ENCODE data around the gene TPSD1. TPM values are rescaled to one million over a fixed set of nuclear protein-coding genes. Genes with fewer than 3 reads are reported as not detected.

The TPSD1 gene
- polyA plus RNA-seq, 1 of the 3 experiments (the other 2 are of a cell fraction), result not detected

DNA sequence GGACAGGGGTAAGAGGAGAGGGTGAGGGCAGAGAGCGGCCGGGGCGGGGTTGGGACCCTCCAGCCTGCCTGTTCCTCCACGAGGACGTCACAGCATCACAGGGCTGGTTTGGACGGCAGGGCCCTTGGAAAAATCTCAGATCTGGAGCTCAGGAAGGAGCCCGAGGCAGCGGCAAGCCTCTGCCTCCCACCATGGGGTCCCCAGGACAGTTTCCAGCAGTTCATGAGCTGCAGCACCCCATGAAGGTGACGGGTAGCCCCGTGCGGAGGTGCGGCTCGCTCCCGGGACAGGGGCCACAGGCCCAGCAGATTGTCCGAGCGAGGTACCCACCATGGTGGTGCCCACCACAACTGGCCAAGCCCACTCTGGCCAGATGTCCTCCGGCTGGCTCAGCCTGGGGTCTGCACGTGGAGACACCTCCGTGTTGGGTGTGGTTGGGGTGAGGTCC, 21.3 kb downstream of the TPSD1 start:
- ChIA-PET CTCF (interaction anchor here (0.6 to 2.0 kb wide), 3 partner anchors 10 to 429 kb away, joined by 3 to 5 read pairs (median 5); partner anchors contain the start of gene MAPK8IP3), POLR2A (no interaction called here)
- H3K36me3 ChIP-seq (replicated peaks in 1 of 2; ENCODE audit: control insufficient read depth in 1 of 2, insufficient read depth in 2 of 2, low read length in 1 of 2), result no peaks in the 10 kb centered on the region
- H3K4me3 ChIP-seq (ENCODE audit: low read depth in 2 of 2, low read length in 1 of 2), result no peak overlapping the region
- no peaks in the 10 kb centered on the region for H3K9me3 ChIP-seq
- H3K4me2 ChIP-seq, result no peak overlapping the region
- H3K4me1 ChIP-seq (ENCODE audit: control insufficient read depth in 1 of 2, insufficient read depth in 2 of 2, low read depth in 1 of 2, low read length in 1 of 2), result peaks cover 0 to 6% of the 10 kb centered on the region in 2 experiments; a peak in 1 of 4 replicates
- H4K20me1 ChIP-seq (ENCODE audit: insufficient read depth), result no peaks in the 10 kb centered on the region
- no peak overlapping the region for H2AFZ ChIP-seq (ENCODE audit: low read depth)
- TF ChIP-seq IRF3 (IDR thresholded peaks at IDR 0.05; ENCODE audit: low read depth, low read length) (no peak), TCF12 (IDR thresholded peaks at IDR 0.05) (no peak), TAF1 (IDR thresholded peaks at IDR 0.05; ENCODE audit: borderline replicate concordance, low read depth, low read length) (no peak)
- no peak overlapping the region for H3K9ac ChIP-seq
- DNase-seq, result no peak
- no peaks in the 10 kb centered on the region for H3K79me2 ChIP-seq (ENCODE audit: insufficient read depth)
- H3K27ac ChIP-seq (ENCODE audit: low read depth in 2 of 2, low read length in 1 of 2), result no peak overlapping the region
- H3F3A ChIP-seq (replicated peaks; ENCODE audit: insufficient read depth), result no peaks in the 10 kb centered on the region
- WGBS (ENCODE audit: low lambda C conversion rate), result 29% methylated on average over 4 of the region's 19 CpGs
- H3K27me3 ChIP-seq (ENCODE audit: insufficient read depth), result peaks cover 89% of the 10 kb centered on the region
- no peaks in the 10 kb centered on the region for H3K9me2 ChIP-seq

- 25% methylated on average over 15 of the region's 21 CpGs for WGBS (ENCODE audit: low lambda C conversion rate)
Observed at GRCh38 chr16:1277617-1278282, 21.9 kb downstream of the TPSD1 start.

More at GRCh38 chr16:1277617-1278282, 21.9 kb downstream of the TPSD1 start:
- Histone ChIP-seq H3K9me3 (no peaks in the 10 kb centered on the region), H3K9me2 (no peaks in the 10 kb centered on the region), H3F3A (replicated peaks; ENCODE audit: insufficient read depth) (no peaks in the 10 kb centered on the region), H3K4me2 (no peak overlapping the region), H3K79me2 (ENCODE audit: insufficient read depth) (no peaks in the 10 kb centered on the region), H3K9ac (no peak overlapping the region), H2AFZ (ENCODE audit: low read depth) (no peak overlapping the region), H3K27ac (ENCODE audit: low read depth in 2 of 2, low read length in 1 of 2) (no peak overlapping the region), H3K4me3 (ENCODE audit: low read depth in 2 of 2, low read length in 1 of 2) (no peak overlapping the region), H3K36me3 (replicated peaks in 1 of 2; ENCODE audit: control insufficient read depth in 1 of 2, insufficient read depth in 2 of 2, low read length in 1 of 2) (no peaks in the 10 kb centered on the region), H3K4me1 (ENCODE audit: control insufficient read depth in 1 of 2, insufficient read depth in 2 of 2, low read depth in 1 of 2, low read length in 1 of 2) (peaks cover 0 to under 1% of the 10 kb centered on the region in 2 experiments; a peak in 1 of 4 replicates), H3K27me3 (ENCODE audit: insufficient read depth) (peaks cover 89% of the 10 kb centered on the region), H4K20me1 (ENCODE audit: insufficient read depth) (no peaks in the 10 kb centered on the region)
- TF ChIP-seq, protein P1, sequence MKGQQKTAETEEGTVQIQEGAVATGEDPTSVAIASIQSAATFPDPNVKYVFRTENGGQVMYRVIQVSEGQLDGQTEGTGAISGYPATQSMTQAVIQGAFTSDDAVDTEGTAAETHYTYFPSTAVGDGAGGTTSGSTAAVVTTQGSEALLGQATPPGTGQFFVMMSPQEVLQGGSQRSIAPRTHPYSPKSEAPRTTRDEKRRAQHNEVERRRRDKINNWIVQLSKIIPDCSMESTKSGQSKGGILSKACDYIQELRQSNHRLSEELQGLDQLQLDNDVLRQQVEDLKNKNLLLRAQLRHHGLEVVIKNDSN (IDR thresholded peaks at IDR 0.05; ENCODE audit: borderline replicate concordance, low read depth), result no peak
- no peak for TF ChIP-seq IRF3 (IDR thresholded peaks at IDR 0.05; ENCODE audit: low read depth, low read length)
- TF ChIP-seq CHD2 (IDR thresholded peaks at IDR 0.05; ENCODE audit: low read length, partially characterized antibody), result no peak
- no peak for TF ChIP-seq FOXJ3 (CRISPR knock-in tag; IDR thresholded peaks at IDR 0.05)
- TF ChIP-seq TEAD4 (IDR thresholded peaks at IDR 0.05; ENCODE audit: borderline replicate concordance, insufficient read depth), result no peak
- TF ChIP-seq FOXM1 (IDR thresholded peaks at IDR 0.05; ENCODE audit: low read depth), result no peak
- TF ChIP-seq FOSL2 (IDR thresholded peaks at IDR 0.05; ENCODE audit: borderline replicate concordance, low read depth), result no peak
- no peak for TF ChIP-seq JUND (IDR thresholded peaks at IDR 0.05)
- no peak for TF ChIP-seq MXI1 (IDR thresholded peaks at IDR 0.05; ENCODE audit: low read depth, low read length)
- no peak for TF ChIP-seq GABPA (IDR thresholded peaks at IDR 0.05; ENCODE audit: low read depth)
- TF ChIP-seq TCF12 (IDR thresholded peaks at IDR 0.05), result no peak
- ChIA-PET CTCF (interaction anchor here (0.6 to 2.0 kb wide), 4 partner anchors 9 to 428 kb away, joined by 3 to 5 read pairs (median 4); partner anchors contain the start of gene MAPK8IP3), POLR2A (no interaction called here)
- DNase-seq, result no peak
